ENCODE results near the gene SERINC3.

GRCh38 chr20:44502968-44503367, 18.9 kb downstream of the SERINC3 start:
- TF ChIP-seq CTCF (IDR thresholded peaks at IDR 0.05) (no peak), MAX (CRISPR knock-in tag; IDR thresholded peaks at IDR 0.05) (no peak), SMAD3 (CRISPR knock-in tag; IDR thresholded peaks at IDR 0.05; ENCODE audit: borderline replicate concordance) (no peak), ZNF121 (CRISPR knock-in tag; IDR thresholded peaks at IDR 0.05) (no peak), ZNF232 (CRISPR knock-in tag; IDR thresholded peaks at IDR 0.05) (no peak), FOXK1 (CRISPR knock-in tag; IDR thresholded peaks at IDR 0.05) (no peak), ETV6 (CRISPR knock-in tag; IDR thresholded peaks at IDR 0.05) (no peak), NFYB (CRISPR knock-in tag; conservative IDR thresholded peaks at IDR 0.05; ENCODE audit: low read depth) (no peak), ATF3 (CRISPR knock-in tag; conservative IDR thresholded peaks at IDR 0.05) (no peak), JUN (CRISPR knock-in tag; IDR thresholded peaks at IDR 0.05) (no peak), MLX (CRISPR knock-in tag; IDR thresholded peaks at IDR 0.05) (no peak), USF2 (CRISPR knock-in tag; IDR thresholded peaks at IDR 0.05) (no peak), PRDM15 (CRISPR knock-in tag; IDR thresholded peaks at IDR 0.05) (no peak), ZBTB21 (CRISPR knock-in tag; IDR thresholded peaks at IDR 0.05; ENCODE audit: borderline replicate concordance) (no peak)

All from WTC11 (cell line).